Stimulated activated naive CD8-positive, alpha-beta T cell treated with anti-CD3 and anti-CD28 coated beads, Interleukin-15, Interleukin-2, amounts not matched to agents 100 ng/mL and 50 ng/mL, for 24 hours (primary cell): Measurements from ENCODE around the gene PYDC1.
"Not testable (repeated sequence)": the region's sequence is repeated elsewhere in the genome, so short reads cannot be mapped to it uniquely, and the experiment has no call there.

Source experiments
- H3K27ac Mint-ChIP-seq: one replicate; pipeline ENCODE4 v1.8.0; 2021; ENCODE audit warnings: mild to moderate bottlenecking, mixed read lengths
- H3K27me3 Mint-ChIP-seq: one replicate; pipeline ENCODE4 v1.8.0; 2021; ENCODE audit warnings: mixed read lengths
- H3K36me3 Mint-ChIP-seq: one replicate; pipeline ENCODE4 v1.8.0; 2021; ENCODE audit warnings: low read depth, mixed read lengths
- H3K4me1 Mint-ChIP-seq: one replicate; pipeline ENCODE4 v1.8.0; 2021; ENCODE audit warnings: low read depth, mixed read lengths
- H3K4me3 Mint-ChIP-seq: one replicate; pipeline ENCODE4 v1.8.0; 2021; ENCODE audit warnings: mild to moderate bottlenecking, mixed read lengths
- H3K9me3 Mint-ChIP-seq: one replicate; pipeline ENCODE4 v1.8.0; 2021; ENCODE audit warnings: mixed read lengths

Gene PYDC1

GRCh38 chr16:31206776-31207175 lies 10.2 kb downstream of the PYDC1 start:
- Mint-ChIP-seq H3K36me3 (no peaks in the 10 kb centered on the region), H3K4me1 (peaks cover 20% of the 10 kb centered on the region), H3K9me3 (no peaks in the 10 kb centered on the region), H3K4me3 (no peak overlapping the region), H3K27ac (no peak overlapping the region), H3K27me3 (peaks cover 1% of the 10 kb centered on the region)

GRCh38 chr16:31204871-31205666 lies 11.9 kb downstream of the PYDC1 start:
- H3K36me3 Mint-ChIP-seq: no peaks in the 10 kb centered on the region
- no peaks in the 10 kb centered on the region for H3K27me3 Mint-ChIP-seq
- no peaks in the 10 kb centered on the region for H3K9me3 Mint-ChIP-seq
- no peak overlapping the region for H3K4me3 Mint-ChIP-seq
- no peak overlapping the region for H3K27ac Mint-ChIP-seq
- H3K4me1 Mint-ChIP-seq: peaks cover 33% of the 10 kb centered on the region

DNA sequence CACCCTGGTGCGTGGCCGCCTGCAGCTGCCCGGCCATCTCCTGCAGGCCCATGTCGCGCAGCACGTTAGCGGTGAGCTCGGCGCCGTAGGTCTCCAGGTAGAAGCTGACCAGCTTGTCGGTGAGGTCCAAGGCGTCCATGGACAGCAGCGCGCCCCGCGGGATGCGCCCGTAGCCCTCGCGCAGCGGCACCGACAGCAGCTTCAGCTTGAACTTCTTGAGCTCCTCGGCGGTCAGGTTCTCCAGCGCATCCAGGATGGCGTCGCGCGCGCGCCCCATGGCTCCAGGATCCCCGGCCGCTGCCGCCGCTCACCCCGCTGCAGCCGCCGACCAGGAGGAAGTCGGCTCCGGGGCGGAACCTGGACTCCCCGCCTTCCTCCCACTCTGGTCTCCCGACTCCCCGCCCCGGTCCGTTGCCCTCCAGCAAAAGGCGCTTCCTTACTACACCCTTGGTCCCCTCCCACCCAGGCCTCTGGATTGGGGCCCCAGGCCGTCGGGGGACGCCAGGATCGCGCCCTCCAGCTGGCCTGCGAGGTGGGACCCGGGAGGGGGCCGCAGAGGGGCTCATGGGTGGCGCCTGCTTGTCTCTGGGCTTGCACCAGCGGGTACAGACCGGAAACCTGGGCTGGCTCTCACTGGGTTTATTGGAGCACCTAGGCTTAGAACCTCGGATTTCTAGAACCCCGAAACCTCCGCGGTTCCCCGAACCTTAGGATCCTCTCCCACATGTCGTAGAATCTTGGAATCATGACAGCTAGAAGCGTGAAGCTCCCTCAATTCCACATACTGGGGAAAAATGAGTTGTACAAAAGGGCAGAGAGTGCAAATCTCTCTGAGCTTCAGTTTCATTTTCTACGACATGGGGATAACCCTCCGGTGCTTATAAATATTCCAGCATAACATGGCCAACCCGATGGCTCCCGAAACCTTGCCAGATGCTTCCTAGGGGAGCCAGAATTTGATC lies 14.2 kb downstream of the PYDC1 start, which contains the start of gene PYCARD:
Gene PYCARD (minus strand): TSS at position 347 of the 962 bp plus-strand sequence. CDS start 70 bp downstream, at position 277.
- peaks cover 55% of the 10 kb centered on the region for H3K4me1 Mint-ChIP-seq
- no peak within 1 kb of the TSS for H3K27ac Mint-ChIP-seq

DNA sequence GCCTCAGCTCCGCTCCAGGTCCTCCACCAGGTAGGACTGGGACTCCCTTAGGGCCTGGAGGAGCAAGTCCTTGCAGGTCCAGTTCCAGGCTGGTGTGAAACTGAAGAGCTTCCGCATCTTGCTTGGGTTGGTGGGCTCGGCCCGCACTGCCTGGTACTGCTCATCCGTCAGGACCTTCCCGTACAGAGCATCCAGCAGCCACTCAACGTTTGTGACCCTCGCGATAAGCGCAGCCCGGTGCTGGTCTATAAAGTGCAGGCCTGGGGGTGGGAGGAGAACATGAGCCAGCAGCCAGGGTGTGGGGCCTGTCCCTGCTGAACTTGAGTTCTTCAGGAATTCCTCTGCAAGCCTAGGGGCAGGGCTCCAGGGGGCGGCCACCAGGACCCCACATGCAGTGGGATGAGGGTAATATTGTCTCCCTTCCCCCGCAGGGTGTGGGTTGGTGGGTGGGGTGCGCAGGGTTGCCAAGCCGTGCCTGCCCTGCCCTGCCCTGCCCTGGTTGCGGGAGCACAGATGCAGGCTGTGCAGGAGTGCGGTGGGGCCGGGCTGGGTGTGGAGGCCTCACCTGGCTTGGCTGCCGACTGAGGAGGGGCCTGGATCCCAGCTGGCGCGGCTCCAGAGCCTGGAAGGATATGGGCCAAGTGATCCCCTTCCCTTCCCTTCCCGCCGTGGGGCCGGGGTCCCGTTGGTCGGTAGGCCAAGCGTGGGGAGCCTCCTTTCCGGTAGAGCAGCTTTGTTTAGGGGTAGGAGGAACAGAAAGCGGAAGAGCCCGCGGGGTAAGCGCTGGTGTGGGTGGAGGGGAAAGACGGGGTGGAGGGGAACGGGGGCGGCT lies 15.1 kb downstream of the PYDC1 start:
- peak overlapping the region; percentile 48 for H3K27ac Mint-ChIP-seq
- H3K4me3 Mint-ChIP-seq: peak overlapping the region; percentile 77
- no peaks in the 10 kb centered on the region for H3K9me3 Mint-ChIP-seq
- H3K27me3 Mint-ChIP-seq: no peaks in the 10 kb centered on the region
- H3K36me3 Mint-ChIP-seq: peaks cover 20% of the 10 kb centered on the region
- H3K4me1 Mint-ChIP-seq: peaks cover 55% of the 10 kb centered on the region

More for the DNA sequence above, 14.2 kb downstream of the PYDC1 start, which contains the start of gene PYCARD:
- Mint-ChIP-seq H3K36me3 (peaks cover 20% of the 10 kb centered on the region), H3K4me3 (peak within 1 kb of the TSS; percentile 77), H3K27me3 (no peaks in the 10 kb centered on the region), H3K9me3 (no peaks in the 10 kb centered on the region)

- H3K4me1 Mint-ChIP-seq: peaks cover 59% of the 10 kb centered on the region
Observed at GRCh38 chr16:31200821-31201568, 15.9 kb downstream of the PYDC1 start.

GRCh38 chr16:31200111-31200510 lies 16.8 kb downstream of the PYDC1 start:
- H3K27me3 Mint-ChIP-seq, H3K9me3 Mint-ChIP-seq, H3K4me3 Mint-ChIP-seq: not testable (repeated sequence)
- Mint-ChIP-seq H3K36me3 (peaks cover 34% of the 10 kb centered on the region), H3K4me1 (peaks cover 60% of the 10 kb centered on the region), H3K27ac (peak overlapping the region; percentile 5)

More at GRCh38 chr16:31200821-31201568, 15.9 kb downstream of the PYDC1 start:
- Mint-ChIP-seq H3K36me3 (peaks cover 25% of the 10 kb centered on the region), H3K9me3 (no peaks in the 10 kb centered on the region), H3K27me3 (no peaks in the 10 kb centered on the region), H3K27ac (peak overlapping the region; percentile 48), H3K4me3 (peak overlapping the region; percentile 77)

DNA sequence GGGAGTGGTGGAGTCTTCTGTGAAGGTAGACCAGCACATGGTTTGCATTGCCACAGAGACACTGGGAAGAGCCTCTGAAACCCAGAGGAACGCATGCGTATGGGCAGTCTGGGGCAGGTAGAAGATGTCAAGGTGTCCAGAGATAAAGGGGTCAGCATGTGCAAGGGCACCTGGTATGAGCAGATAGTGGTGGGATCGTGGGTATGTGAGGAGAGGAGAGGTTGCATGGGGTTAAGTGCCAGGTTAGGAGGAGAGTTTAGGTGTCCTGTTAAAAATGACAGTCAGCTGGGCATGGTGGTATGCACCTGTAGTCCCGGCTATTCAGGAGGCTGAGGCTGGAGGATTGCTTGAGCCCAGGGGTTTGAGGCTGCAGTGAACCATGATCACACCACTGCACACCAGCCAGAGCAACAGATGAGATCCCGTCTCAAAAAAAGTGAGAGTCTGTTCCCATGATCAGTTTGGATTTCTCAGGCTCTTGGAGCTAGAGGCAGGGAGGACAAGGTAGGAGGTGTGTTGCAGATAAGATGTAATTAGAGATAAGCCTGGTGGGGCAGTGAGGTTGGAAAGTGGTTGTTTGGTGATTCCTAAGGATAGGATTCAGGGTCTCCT lies 17.4 kb downstream of the PYDC1 start:
- Mint-ChIP-seq H3K27ac (peak overlapping the region; percentile 5), H3K27me3 (no peaks in the 10 kb centered on the region), H3K4me3 (no peak overlapping the region), H3K4me1 (peaks cover 65% of the 10 kb centered on the region), H3K9me3 (no peaks in the 10 kb centered on the region), H3K36me3 (peaks cover 39% of the 10 kb centered on the region)

DNA sequence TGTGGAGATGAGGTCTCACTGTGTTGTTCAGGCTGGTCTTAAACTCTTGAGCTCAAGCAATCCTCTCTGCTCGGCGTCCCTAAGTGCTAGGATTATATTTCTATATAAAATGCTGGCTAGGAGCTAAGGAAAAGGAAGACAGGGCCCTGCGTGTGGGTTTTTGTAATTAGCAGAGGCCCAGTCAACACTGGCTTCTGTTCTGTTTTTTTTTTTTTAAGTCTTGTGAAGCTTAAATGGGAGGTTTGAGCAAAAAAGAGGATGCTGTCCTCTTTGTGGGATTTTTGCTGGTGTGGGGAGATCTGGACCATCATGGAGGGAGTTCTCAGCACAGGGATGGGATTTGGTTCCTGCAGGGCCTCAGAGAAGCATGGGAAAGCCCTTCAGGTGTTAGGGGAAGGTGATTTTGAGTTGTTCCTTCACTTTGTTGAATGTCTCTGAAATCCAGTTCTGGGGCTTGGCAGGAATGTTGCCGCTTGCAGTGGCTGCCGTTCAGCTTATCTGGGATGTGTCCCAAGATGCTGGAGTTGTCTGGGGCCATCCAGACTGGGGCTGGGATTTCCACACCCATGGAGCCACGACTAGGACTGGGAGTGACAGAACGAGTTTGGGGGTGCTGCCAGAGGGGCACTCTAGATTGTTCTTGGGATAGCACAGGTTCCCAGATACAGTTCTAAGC lies 18.6 kb downstream of the PYDC1 start:
- H3K27me3 Mint-ChIP-seq: no peaks in the 10 kb centered on the region
- H3K4me1 Mint-ChIP-seq: peaks cover 66% of the 10 kb centered on the region
- H3K9me3 Mint-ChIP-seq: no peaks in the 10 kb centered on the region
- no peak overlapping the region for H3K4me3 Mint-ChIP-seq
- peaks cover 51% of the 10 kb centered on the region for H3K36me3 Mint-ChIP-seq
- H3K27ac Mint-ChIP-seq: peak overlapping the region; percentile 66

DNA sequence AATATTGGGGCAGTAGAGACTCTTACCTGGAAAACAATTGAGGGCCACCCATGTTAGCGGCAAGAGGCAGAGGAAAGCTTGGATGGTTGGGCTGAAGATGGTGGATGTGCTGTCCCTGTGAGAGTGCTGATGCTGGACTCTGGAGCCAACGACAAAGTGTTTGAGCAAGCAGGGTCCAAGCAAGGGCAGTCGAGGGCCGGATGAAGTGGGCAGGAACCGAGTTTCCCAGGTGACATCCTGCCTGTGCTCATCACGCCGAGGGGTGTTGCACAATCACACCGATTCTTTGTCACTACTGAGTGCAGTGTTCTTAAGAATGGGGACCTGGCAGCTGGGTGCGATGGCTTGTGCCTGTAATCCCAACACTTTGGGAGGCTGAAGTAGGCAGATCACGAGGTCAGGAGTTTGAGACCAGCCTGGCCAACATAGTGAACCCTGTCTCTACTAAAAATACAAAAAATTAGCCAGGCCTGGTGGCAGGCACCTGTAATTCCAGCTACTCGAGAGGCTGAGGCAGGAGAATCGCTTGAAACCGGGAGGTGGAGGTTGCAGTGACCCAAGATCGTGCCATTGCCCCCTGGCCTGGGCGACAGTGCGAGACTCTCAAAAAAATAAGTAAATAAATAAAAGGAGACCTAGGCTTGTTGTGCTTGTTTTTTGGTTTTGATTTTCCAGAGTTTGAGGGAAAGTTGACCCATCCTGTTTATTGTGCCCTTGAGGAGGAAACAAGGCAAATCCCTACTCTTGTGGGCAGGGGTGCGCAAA lies 20.4 kb downstream of the PYDC1 start:
- Mint-ChIP-seq H3K36me3 (peaks cover 67% of the 10 kb centered on the region), H3K27me3 (no peaks in the 10 kb centered on the region), H3K9me3 (no peaks in the 10 kb centered on the region), H3K4me1 (peaks cover 68% of the 10 kb centered on the region), H3K4me3 (no peak overlapping the region), H3K27ac (peak overlapping the region; percentile 45)

DNA sequence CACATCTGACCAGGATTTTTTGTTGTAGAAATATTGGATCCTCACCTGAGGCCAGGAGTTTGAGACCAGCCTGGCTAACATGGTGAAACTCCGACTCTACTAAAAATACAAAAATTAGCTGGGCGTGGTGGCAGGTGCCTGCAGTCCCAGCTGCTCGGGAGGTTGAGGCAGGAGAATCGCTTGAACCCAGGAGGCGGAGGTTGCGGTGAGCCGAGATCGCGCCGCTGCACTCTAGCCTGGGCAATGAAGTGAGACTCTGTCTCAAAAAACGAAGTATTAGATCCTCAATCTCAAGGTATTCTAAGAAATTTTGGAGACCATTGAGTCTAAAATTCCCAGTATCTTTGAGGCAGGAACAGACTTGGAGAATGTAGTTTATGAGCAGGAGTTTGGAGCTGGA lies 21.1 kb downstream of the PYDC1 start:
- H3K9me3 Mint-ChIP-seq: not testable (repeated sequence)
- H3K4me1 Mint-ChIP-seq: peaks cover 66% of the 10 kb centered on the region

GRCh38 chr16:31194898-31195297 lies 22.0 kb downstream of the PYDC1 start:
- Mint-ChIP-seq H3K27me3 (no peaks in the 10 kb centered on the region), H3K27ac (peak overlapping the region; percentile 34), H3K4me3 (no peak overlapping the region), H3K4me1 (peaks cover 64% of the 10 kb centered on the region), H3K9me3 (no peaks in the 10 kb centered on the region), H3K36me3 (peaks cover 82% of the 10 kb centered on the region)

More for the DNA sequence above, 21.1 kb downstream of the PYDC1 start:
- not testable (repeated sequence) for H3K27ac Mint-ChIP-seq, H3K27me3 Mint-ChIP-seq, H3K4me3 Mint-ChIP-seq
- peaks cover 74% of the 10 kb centered on the region for H3K36me3 Mint-ChIP-seq

- Mint-ChIP-seq H3K4me1 (peaks cover 65% of the 10 kb centered on the region), H3K36me3 (peaks cover 84% of the 10 kb centered on the region), H3K9me3 (no peaks in the 10 kb centered on the region), H3K27ac (no peak overlapping the region), H3K27me3 (no peaks in the 10 kb centered on the region), H3K4me3 (no peak overlapping the region)
Observed at GRCh38 chr16:31193874-31194273, 23.1 kb downstream of the PYDC1 start.
